ENCODE data around the gene RNF207.

DNA sequence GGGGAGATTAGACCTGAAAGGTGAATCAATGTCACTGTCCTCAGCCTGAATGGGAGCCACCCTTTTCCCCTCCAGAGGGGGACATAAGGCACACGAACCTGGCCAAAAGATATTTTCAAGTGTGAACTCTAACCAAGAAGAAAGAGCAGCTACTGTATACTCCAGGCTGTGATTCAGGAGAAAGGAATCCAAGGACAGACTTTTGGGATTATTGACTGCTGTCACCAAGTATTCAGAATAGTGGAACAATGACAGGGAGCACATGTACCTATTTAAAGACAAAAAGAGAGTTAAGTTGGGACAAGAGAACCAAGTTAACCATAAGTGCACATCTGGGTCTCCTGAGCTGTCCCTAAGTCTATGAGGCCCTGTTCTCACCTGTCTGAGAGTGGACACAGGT, 27.5 kb downstream of the RNF207 start:
- TF ChIP-seq, protein P1, sequence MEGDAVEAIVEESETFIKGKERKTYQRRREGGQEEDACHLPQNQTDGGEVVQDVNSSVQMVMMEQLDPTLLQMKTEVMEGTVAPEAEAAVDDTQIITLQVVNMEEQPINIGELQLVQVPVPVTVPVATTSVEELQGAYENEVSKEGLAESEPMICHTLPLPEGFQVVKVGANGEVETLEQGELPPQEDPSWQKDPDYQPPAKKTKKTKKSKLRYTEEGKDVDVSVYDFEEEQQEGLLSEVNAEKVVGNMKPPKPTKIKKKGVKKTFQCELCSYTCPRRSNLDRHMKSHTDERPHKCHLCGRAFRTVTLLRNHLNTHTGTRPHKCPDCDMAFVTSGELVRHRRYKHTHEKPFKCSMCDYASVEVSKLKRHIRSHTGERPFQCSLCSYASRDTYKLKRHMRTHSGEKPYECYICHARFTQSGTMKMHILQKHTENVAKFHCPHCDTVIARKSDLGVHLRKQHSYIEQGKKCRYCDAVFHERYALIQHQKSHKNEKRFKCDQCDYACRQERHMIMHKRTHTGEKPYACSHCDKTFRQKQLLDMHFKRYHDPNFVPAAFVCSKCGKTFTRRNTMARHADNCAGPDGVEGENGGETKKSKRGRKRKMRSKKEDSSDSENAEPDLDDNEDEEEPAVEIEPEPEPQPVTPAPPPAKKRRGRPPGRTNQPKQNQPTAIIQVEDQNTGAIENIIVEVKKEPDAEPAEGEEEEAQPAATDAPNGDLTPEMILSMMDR (IDR thresholded peaks at IDR 0.05), result no peak
- TF ChIP-seq POLR2A (IDR thresholded peaks at IDR 0.05), result no peak
